C4-2B (cell line): ENCODE measurements around the gene NR3C2.
A peak's percentile ranks its signal among the peaks of the same experiment; 100 is the strongest.

ENCODE experiments used
- H3K27ac ChIP-seq: fragments of 450-650 bp; 2 replicates; pipeline ENCODE4 v1.5.1; 2017
- ZFX ChIP-seq: fragments of 450-650 bp; IDR thresholded peaks from 2 replicates; pipeline ENCODE4 v1.6.1; 2017
- TF ChIP-seq, protein P1 (sequence below): fragments of 450-650 bp; conservative IDR thresholded peaks from 2 replicates; pipeline ENCODE4 v1.5.1; 2017; ENCODE audit warnings: mild to moderate bottlenecking

Gene NR3C2

DNA sequence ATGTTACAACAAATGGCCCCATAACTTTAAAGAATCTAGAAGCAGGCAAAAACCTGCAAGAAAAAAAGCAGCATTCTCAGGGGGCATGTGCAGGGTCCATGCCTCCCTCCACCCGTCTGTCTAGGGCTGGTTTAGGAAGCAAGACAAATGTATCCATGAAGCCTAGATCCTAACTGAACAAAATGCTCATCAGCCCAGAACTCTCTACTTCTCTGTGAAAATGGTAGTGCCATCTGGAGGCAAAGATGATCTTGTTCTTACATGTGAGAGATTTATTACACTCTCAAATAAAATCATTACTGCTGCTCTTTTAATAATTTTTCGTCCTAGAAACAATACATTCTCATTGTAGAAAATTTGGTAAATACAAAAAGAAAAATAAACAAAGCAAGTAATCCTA lies 26.7 kb downstream of the NR3C2 start:
- H3K27ac ChIP-seq: no peak overlapping the region
- TF ChIP-seq, protein P1, sequence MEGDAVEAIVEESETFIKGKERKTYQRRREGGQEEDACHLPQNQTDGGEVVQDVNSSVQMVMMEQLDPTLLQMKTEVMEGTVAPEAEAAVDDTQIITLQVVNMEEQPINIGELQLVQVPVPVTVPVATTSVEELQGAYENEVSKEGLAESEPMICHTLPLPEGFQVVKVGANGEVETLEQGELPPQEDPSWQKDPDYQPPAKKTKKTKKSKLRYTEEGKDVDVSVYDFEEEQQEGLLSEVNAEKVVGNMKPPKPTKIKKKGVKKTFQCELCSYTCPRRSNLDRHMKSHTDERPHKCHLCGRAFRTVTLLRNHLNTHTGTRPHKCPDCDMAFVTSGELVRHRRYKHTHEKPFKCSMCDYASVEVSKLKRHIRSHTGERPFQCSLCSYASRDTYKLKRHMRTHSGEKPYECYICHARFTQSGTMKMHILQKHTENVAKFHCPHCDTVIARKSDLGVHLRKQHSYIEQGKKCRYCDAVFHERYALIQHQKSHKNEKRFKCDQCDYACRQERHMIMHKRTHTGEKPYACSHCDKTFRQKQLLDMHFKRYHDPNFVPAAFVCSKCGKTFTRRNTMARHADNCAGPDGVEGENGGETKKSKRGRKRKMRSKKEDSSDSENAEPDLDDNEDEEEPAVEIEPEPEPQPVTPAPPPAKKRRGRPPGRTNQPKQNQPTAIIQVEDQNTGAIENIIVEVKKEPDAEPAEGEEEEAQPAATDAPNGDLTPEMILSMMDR: no peak; the same call in 1 of the 2 replicates
- no peak for TF ChIP-seq ZFX

DNA sequence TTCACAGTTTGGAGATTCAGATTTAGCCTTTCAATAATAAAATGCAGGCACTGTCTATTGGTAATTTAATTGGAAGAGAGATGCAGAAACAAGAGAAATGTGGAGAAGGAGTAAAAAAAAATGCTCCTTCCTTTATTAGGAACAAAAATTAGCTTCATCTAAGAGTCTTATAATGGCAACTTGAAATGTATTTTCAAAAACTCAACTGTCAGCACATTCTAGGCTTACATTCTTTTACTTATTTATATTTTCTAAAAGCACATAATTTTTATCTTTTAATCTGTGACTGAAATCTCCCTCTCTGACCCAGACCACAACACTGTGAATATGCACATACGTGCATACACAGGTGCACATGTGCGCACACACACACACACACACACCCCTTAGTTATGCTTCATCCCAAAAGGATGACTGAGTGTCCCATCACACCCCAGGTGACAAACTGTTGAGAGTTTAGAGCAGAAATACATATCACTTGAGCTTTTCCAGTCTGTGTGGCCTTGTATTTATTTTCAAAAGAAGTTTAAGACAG lies 29.7 kb downstream of the NR3C2 start:
- TF ChIP-seq, protein P1: no peak
- TF ChIP-seq ZFX: no peak

GRCh38 chr4:148405161-148405893 lies 36.9 kb downstream of the NR3C2 start:
- no peak for TF ChIP-seq ZFX
- TF ChIP-seq, protein P1: no peak

More for the DNA sequence above, 29.7 kb downstream of the NR3C2 start:
- H3K27ac ChIP-seq: no peak overlapping the region

GRCh38 chr4:148398988-148399387 lies 43.2 kb downstream of the NR3C2 start:
- no peak overlapping the region for H3K27ac ChIP-seq
- TF ChIP-seq ZFX: no peak
- TF ChIP-seq, protein P1: no peak

More at GRCh38 chr4:148405161-148405893, 36.9 kb downstream of the NR3C2 start:
- H3K27ac ChIP-seq: no peak overlapping the region

- H3K27ac ChIP-seq: no peak overlapping the region
- TF ChIP-seq, protein P1: no peak
- TF ChIP-seq ZFX: no peak
Measured at GRCh38 chr4:148397771-148398170, 44.4 kb downstream of the NR3C2 start.

DNA sequence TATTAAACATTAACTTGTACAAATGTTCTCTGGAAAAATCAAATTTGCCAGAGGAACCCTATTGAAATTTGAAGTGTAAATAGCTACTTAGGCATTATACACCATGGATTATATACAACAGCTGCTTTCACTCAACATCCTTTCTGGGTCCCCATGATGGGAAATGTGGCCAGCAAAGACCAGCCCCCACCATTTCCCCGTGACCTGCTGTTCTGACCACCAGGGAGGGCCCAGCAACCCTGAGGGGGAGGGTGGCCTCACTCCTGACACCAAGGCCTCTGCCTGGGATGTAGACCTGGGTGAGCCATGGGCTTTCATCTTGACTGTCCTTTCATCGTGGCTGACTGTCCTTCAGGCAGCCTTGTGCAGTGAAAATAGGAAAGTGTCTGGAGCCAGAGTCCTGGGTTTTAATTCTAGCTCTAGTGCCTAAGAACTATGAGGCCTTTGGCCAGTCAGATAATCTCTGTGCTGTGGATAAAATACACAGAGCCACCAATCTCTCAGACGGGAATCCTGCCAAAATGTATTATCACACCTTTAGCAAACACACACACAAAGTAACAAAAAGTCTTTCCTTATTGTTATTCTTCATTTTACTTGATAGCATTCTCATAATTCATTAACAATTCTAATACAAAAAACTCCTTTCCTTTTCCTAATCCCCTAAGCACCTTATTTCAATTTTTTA lies 45.1 kb downstream of the NR3C2 start:
- TF ChIP-seq ZFX: no peak
- TF ChIP-seq, protein P1: no peak
- H3K27ac ChIP-seq: peak overlapping the region; percentile 53

- TF ChIP-seq, protein P1: no peak
- no peak for TF ChIP-seq ZFX
- H3K27ac ChIP-seq: no peak overlapping the region
Measured at GRCh38 chr4:148395771-148396170, 46.4 kb downstream of the NR3C2 start.
